Stimulated activated effector memory CD8-positive, alpha-beta T cell treated with anti-CD3 and anti-CD28 coated beads, Interleukin-12 subunit alpha, Interleukin-12 subunit beta, amount 100 ng/mL, for 72 hours (primary cell): ENCODE data around the gene PALD1.

Experiments
- ATAC-seq: fragments of 150-1000 bp; cut with Tn5 transposase; 2 replicates; pipeline ENCODE4 v1.10.0; 2021
- DNase-seq, 2 donors: peaks; one replicate each; pipeline ENCODE4 v3.0.0; 2021 to 2022; ENCODE audit warnings: low spot score in 2 of 2
- H3K27ac Mint-ChIP-seq: one replicate; pipeline ENCODE4 v1.8.0; 2022; ENCODE audit warnings: mild to moderate bottlenecking, mixed read lengths
- H3K36me3 Mint-ChIP-seq: one replicate; pipeline ENCODE4 v1.8.0; 2022; ENCODE audit warnings: mild to moderate bottlenecking, mixed read lengths
- H3K4me1 Mint-ChIP-seq: one replicate; pipeline ENCODE4 v1.8.0; 2022; ENCODE audit warnings: mixed read lengths
- H3K4me3 Mint-ChIP-seq: one replicate; pipeline ENCODE4 v1.8.0; 2022; ENCODE audit warnings: mild to moderate bottlenecking, mixed read lengths
- H3K9me3 Mint-ChIP-seq: one replicate; pipeline ENCODE4 v1.8.0; 2022; ENCODE audit warnings: mixed read lengths

The PALD1 gene

GRCh38 chr10:70558871-70559810 is 80.6 kb downstream of the PALD1 start:
- peak overlapping the region; percentile 78 for H3K4me3 Mint-ChIP-seq
- peaks cover 49% of the 10 kb centered on the region for H3K4me1 Mint-ChIP-seq
- peak overlapping the region; percentile 91 for H3K27ac Mint-ChIP-seq
- DNase-seq (peak; percentile 75 to 94), ATAC-seq (peak; percentile 94)
- H3K9me3 Mint-ChIP-seq: no peaks in the 10 kb centered on the region
- no peaks in the 10 kb centered on the region for H3K36me3 Mint-ChIP-seq

GRCh38 chr10:70559861-70560260 is 81.3 kb downstream of the PALD1 start:
- Mint-ChIP-seq H3K36me3 (no peaks in the 10 kb centered on the region), H3K4me1 (peaks cover 51% of the 10 kb centered on the region), H3K27ac (peak overlapping the region; percentile 91), H3K9me3 (no peaks in the 10 kb centered on the region), H3K4me3 (peak overlapping the region; percentile 78)
- ATAC-seq: no peak
- DNase-seq: no peak

GRCh38 chr10:70560511-70560941 is 82.0 kb downstream of the PALD1 start:
- Mint-ChIP-seq H3K4me1 (peaks cover 58% of the 10 kb centered on the region), H3K36me3 (no peaks in the 10 kb centered on the region), H3K27ac (peak overlapping the region; percentile 91), H3K9me3 (no peaks in the 10 kb centered on the region), H3K4me3 (no peak overlapping the region)
- DNase-seq: no peak
- no peak for ATAC-seq

GRCh38 chr10:70561070-70561469 is 82.5 kb downstream of the PALD1 start:
- no peak overlapping the region for H3K4me3 Mint-ChIP-seq
- H3K4me1 Mint-ChIP-seq: peaks cover 59% of the 10 kb centered on the region
- DNase-seq: no peak
- H3K9me3 Mint-ChIP-seq: no peaks in the 10 kb centered on the region
- no peak overlapping the region for H3K27ac Mint-ChIP-seq
- no peaks in the 10 kb centered on the region for H3K36me3 Mint-ChIP-seq
- no peak for ATAC-seq

- no peaks in the 10 kb centered on the region for H3K9me3 Mint-ChIP-seq
- DNase-seq (no peak), ATAC-seq (no peak)
- peaks cover 59% of the 10 kb centered on the region for H3K4me1 Mint-ChIP-seq
- H3K4me3 Mint-ChIP-seq: no peak overlapping the region
- no peaks in the 10 kb centered on the region for H3K36me3 Mint-ChIP-seq
- H3K27ac Mint-ChIP-seq: peak overlapping the region; percentile 37
These were observed 83.0 kb downstream of the PALD1 start for GRCh38 chr10:70561558-70561957.

GRCh38 chr10:70562036-70562755 is 83.6 kb downstream of the PALD1 start:
- H3K4me1 Mint-ChIP-seq: peaks cover 59% of the 10 kb centered on the region
- no peaks in the 10 kb centered on the region for H3K9me3 Mint-ChIP-seq
- DNase-seq (no peak), ATAC-seq (no peak)
- H3K36me3 Mint-ChIP-seq: no peaks in the 10 kb centered on the region
- no peak overlapping the region for H3K4me3 Mint-ChIP-seq
- H3K27ac Mint-ChIP-seq: peak overlapping the region; percentile 37

GRCh38 chr10:70563230-70563629 is 84.7 kb downstream of the PALD1 start:
- Mint-ChIP-seq H3K4me1 (peaks cover 57% of the 10 kb centered on the region), H3K27ac (peak overlapping the region; percentile 5), H3K36me3 (no peaks in the 10 kb centered on the region), H3K9me3 (no peaks in the 10 kb centered on the region), H3K4me3 (no peak overlapping the region)
- no peak for DNase-seq
- ATAC-seq: no peak

- Mint-ChIP-seq H3K4me3 (no peak overlapping the region), H3K4me1 (peaks cover 49% of the 10 kb centered on the region), H3K36me3 (no peaks in the 10 kb centered on the region), H3K9me3 (no peaks in the 10 kb centered on the region), H3K27ac (no peak overlapping the region)
- DNase-seq (no peak), ATAC-seq (no peak)
These were observed 85.7 kb downstream of the PALD1 start for GRCh38 chr10:70564113-70564725.

- peaks cover 48% of the 10 kb centered on the region for H3K4me1 Mint-ChIP-seq
- ATAC-seq (peak; percentile 64), DNase-seq (no peak)
- no peaks in the 10 kb centered on the region for H3K36me3 Mint-ChIP-seq
- H3K9me3 Mint-ChIP-seq: no peaks in the 10 kb centered on the region
- peak overlapping the region; percentile 43 for H3K27ac Mint-ChIP-seq
- H3K4me3 Mint-ChIP-seq: no peak overlapping the region
These were observed 86.4 kb downstream of the PALD1 start for GRCh38 chr10:70564901-70565351.

- peak overlapping the region; percentile 43 for H3K27ac Mint-ChIP-seq
- ATAC-seq: no peak
These were observed 87.3 kb downstream of the PALD1 start for GRCh38 chr10:70565556-70566514.

GRCh38 chr10:70566515-70567290 is 88.1 kb downstream of the PALD1 start:
- DNase-seq (no peak), ATAC-seq (no peak)
- no peaks in the 10 kb centered on the region for H3K36me3 Mint-ChIP-seq
- H3K4me1 Mint-ChIP-seq: peaks cover 39% of the 10 kb centered on the region
- no peaks in the 10 kb centered on the region for H3K9me3 Mint-ChIP-seq
- no peak overlapping the region for H3K4me3 Mint-ChIP-seq
- H3K27ac Mint-ChIP-seq: peak overlapping the region; percentile 65

More at GRCh38 chr10:70565556-70566514, 87.3 kb downstream of the PALD1 start:
- Mint-ChIP-seq H3K4me3 (no peak overlapping the region), H3K4me1 (peaks cover 43% of the 10 kb centered on the region), H3K36me3 (no peaks in the 10 kb centered on the region), H3K9me3 (no peaks in the 10 kb centered on the region)
- DNase-seq: no peak

GRCh38 chr10:70567603-70568002 is 89.0 kb downstream of the PALD1 start:
- H3K4me3 Mint-ChIP-seq: no peak overlapping the region
- no peaks in the 10 kb centered on the region for H3K9me3 Mint-ChIP-seq
- no peaks in the 10 kb centered on the region for H3K36me3 Mint-ChIP-seq
- ATAC-seq (no peak), DNase-seq (no peak)
- peak overlapping the region; percentile 65 for H3K27ac Mint-ChIP-seq
- H3K4me1 Mint-ChIP-seq: peaks cover 42% of the 10 kb centered on the region

- Mint-ChIP-seq H3K4me3 (no peak overlapping the region), H3K36me3 (peaks cover 2% of the 10 kb centered on the region), H3K4me1 (peaks cover 41% of the 10 kb centered on the region), H3K9me3 (no peaks in the 10 kb centered on the region), H3K27ac (no peak overlapping the region)
- DNase-seq: no peak
- no peak for ATAC-seq
These were observed 89.5 kb downstream of the PALD1 start for GRCh38 chr10:70568113-70568512.
